CD4-positive, CD25-positive, alpha-beta regulatory T cell (primary cell): ENCODE data around the gene IRX5. TPM values are rescaled to one million over a fixed set of nuclear protein-coding genes. Genes with fewer than 3 reads are reported as not detected.
A peak's percentile ranks its signal among the peaks of the same experiment; 100 is the strongest.

Experiments
- ATAC-seq, 2 donors: fragments of 150-1000 bp; cut with Tn5 transposase; one replicate each; pipeline ENCODE4 v1.10.0; 2021; ENCODE audit warnings: low read depth in 2 of 2, moderate number of reproducible peaks in 2 of 2, moderate library complexity in 1 of 2
- DNase-seq, 3 donors: peaks; one replicate each; pipeline versions ENCODE4 v3.0.0 to v3.0.0-alpha.2; 2012 to 2022; ENCODE audit warnings: mixed read lengths in 1 of 3
- H3K27ac ChIP-seq: one replicate; pipeline ENCODE4 v1.7.0; 2013; ENCODE audit warnings: mild to moderate bottlenecking, low read length; ENCODE audit not compliant: insufficient read depth, poor library complexity, severe bottlenecking
- H3K27me3 ChIP-seq: one replicate; pipeline ENCODE4 v1.7.0; 2013; ENCODE audit warnings: low read length; ENCODE audit not compliant: control insufficient read depth, insufficient read depth
- H3K36me3 ChIP-seq: one replicate; pipeline ENCODE4 v1.7.0; 2013; ENCODE audit warnings: mild to moderate bottlenecking, low read length, moderate library complexity; ENCODE audit not compliant: control insufficient read depth, insufficient read depth
- H3K4me1 ChIP-seq: 2 replicates; pipeline ENCODE4 v1.7.0; 2013; ENCODE audit warnings: mild to moderate bottlenecking, low read length; ENCODE audit not compliant: insufficient read depth, control insufficient read depth, poor library complexity, severe bottlenecking
- H3K4me3 ChIP-seq: one replicate; pipeline ENCODE4 v1.7.0; 2013; ENCODE audit warnings: low read depth, mild to moderate bottlenecking, low read length, moderate library complexity
- H3K9me3 ChIP-seq, 2 experiments: 1 replicate in 1 of 2; 2 replicates in 1 of 2; pipeline ENCODE4 v1.7.0; 2013; ENCODE audit warnings: low read length in 2 of 2, mild to moderate bottlenecking in 1 of 2, moderate library complexity in 1 of 2; ENCODE audit not compliant: control insufficient read depth in 2 of 2
- H3K27ac Mint-ChIP-seq, 3 donors: one replicate each; pipeline ENCODE4 v1.8.0; 2020 to 2022; ENCODE audit warnings: mild to moderate bottlenecking in 3 of 3, mixed read lengths in 3 of 3, moderate library complexity in 2 of 3
- H3K27me3 Mint-ChIP-seq: one replicate; pipeline ENCODE4 v1.8.0; 2022; ENCODE audit warnings: mild to moderate bottlenecking, mixed read lengths
- H3K36me3 Mint-ChIP-seq: one replicate; pipeline ENCODE4 v1.8.0; 2020; ENCODE audit warnings: mixed read lengths
- H3K4me1 Mint-ChIP-seq, 4 donors: one replicate each; pipeline ENCODE4 v1.8.0; 2020 to 2022; ENCODE audit warnings: mixed read lengths in 4 of 4, mild to moderate bottlenecking in 1 of 4
- H3K4me3 Mint-ChIP-seq, 4 donors: one replicate each; pipeline ENCODE4 v1.8.0; 2020 to 2022; ENCODE audit warnings: mild to moderate bottlenecking in 4 of 4, mixed read lengths in 4 of 4, moderate library complexity in 3 of 4
- H3K9me3 Mint-ChIP-seq, 7 donors: one replicate each; pipeline ENCODE4 v1.8.0; 2020 to 2022; ENCODE audit warnings: mixed read lengths in 7 of 7, mild to moderate bottlenecking in 3 of 7, moderate library complexity in 2 of 7
- polyA plus RNA-seq, 4 donors: library from polyadenylated mRNA; unstranded; fragments of 300-500 nt; fragmentation: Illumina TruSeq; gene quantifications; one replicate each; pipeline ENCODE4 v1.2.3, GENCODE V29; 2021
- total RNA-seq: library from RNA; stranded (reverse); gene quantifications from one replicate; pipeline ENCODE4 v1.2.3, GENCODE V29; 2022

The IRX5 gene
- 0.15 TPM for total RNA-seq
- not detected for polyA plus RNA-seq

DNA sequence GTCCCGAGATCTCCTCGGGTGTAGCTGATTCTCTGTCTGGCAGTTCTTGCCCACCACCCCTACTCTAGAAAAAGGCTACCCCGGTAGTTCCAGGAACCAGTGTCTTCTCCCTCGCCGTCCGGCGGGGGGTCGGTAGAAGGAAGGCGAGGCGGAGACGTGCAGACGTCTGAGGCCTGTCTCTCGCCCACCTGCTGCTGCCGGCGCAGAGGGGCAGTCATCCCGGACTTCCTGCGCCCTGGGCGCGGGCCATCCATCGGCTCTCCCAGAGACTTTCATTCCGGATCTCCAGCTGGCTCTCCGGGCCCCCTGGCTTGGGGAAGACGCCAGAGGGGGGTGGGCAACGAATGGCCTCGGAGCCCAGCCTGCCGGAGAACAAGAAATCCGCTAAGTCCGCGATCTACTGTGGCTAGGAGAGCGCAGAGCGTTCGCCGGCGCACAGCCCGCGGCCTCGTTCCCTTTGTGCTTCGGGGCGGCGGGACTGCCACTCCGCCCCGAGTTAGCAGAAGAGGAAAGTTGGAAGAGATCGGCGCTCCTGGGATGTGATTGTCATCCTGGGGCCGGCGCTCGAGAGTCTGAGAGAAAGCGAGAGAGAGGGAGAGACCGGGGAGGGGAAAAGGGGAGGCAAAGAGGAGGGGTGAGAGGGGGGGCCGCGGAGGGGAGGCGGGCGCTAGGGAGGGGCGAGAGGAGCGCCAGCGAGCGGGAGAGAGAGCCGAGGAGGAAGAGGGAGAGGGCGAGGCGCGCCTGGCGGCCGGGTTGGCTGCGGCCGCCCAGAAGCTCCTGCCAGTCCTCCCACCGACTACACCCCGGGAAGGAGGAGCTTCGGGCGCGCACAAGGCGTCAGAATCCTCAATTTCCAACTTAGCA lies at the start of gene IRX5:
Gene IRX5, plus strand, starts transcription at position 861 of the 864 bp plus-strand sequence. CDS start 334 bp downstream, outside the sequence.
- Mint-ChIP-seq H3K36me3 (no peaks in the 10 kb centered on the region), H3K27ac (peak within 1 kb of the TSS in 2 of 3 donors; percentile 43 to 48), H3K4me3 (peak within 1 kb of the TSS; percentile 93 to 99 (median 96)), H3K4me1 (peaks cover 5 to 41% (median 18%) of the 10 kb centered on the region in 4 donors), H3K27me3 (peaks cover 82% of the 10 kb centered on the region), H3K9me3 (peaks cover 0 to 20% (median 7%) of the 10 kb centered on the region in 7 donors)
- ATAC-seq, result no peak
- Histone ChIP-seq H3K4me3 (peak within 1 kb of the TSS; percentile 61), H3K9me3 (peaks cover 2 to 4% of the 10 kb centered on the region in 2 experiments), H3K27ac (no peak within 1 kb of the TSS), H3K27me3 (peaks cover 38% of the 10 kb centered on the region), H3K36me3 (no peaks in the 10 kb centered on the region), H3K4me1 (peaks cover 38% of the 10 kb centered on the region)
- peak in 2 of 3 donors; percentile 30 to 39 for DNase-seq

- no peak overlapping the region for H3K27ac Mint-ChIP-seq
- Histone ChIP-seq H3K36me3 (no peaks in the 10 kb centered on the region), H3K27ac (no peak overlapping the region), H3K27me3 (no peaks in the 10 kb centered on the region), H3K4me1 (no peaks in the 10 kb centered on the region), H3K4me3 (no peak overlapping the region), H3K9me3 (no peaks in the 10 kb centered on the region)
- no peak overlapping the region for H3K4me3 Mint-ChIP-seq
- DNase-seq (no peak), ATAC-seq (no peak)
- no peaks in the 10 kb centered on the region for H3K36me3 Mint-ChIP-seq
- H3K27me3 Mint-ChIP-seq, result peaks cover 4% of the 10 kb centered on the region
- no peaks in the 10 kb centered on the region for H3K4me1 Mint-ChIP-seq
- H3K9me3 Mint-ChIP-seq, result peaks cover 0 to 6% (median 3%) of the 10 kb centered on the region in 7 donors
Measured at GRCh38 chr16:54882556-54882955, 48.1 kb upstream of the IRX5 start.

DNA sequence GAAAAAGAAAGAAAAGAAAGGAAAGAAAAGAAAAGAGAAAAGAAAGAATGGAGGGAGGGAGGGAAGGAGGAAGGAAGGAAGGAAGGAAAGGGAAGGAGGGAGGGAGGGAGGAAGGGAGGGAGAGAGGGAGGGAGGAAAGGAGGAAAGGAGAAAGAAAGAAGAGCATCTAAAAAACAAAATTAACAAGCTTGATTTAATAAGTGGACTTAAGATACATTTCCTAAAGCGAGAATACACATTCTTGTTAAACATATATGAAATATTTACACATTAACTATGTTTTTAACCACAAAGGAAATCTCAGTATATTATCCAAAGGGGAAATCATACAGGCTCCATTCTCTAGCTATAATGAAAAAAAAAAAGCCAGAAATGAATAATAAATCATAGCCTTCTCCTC lies 47.3 kb upstream of the IRX5 start:
- Histone ChIP-seq H3K9me3 (no peaks in the 10 kb centered on the region), H3K36me3 (no peaks in the 10 kb centered on the region), H3K27ac (no peak overlapping the region), H3K4me3 (no peak overlapping the region), H3K27me3 (no peaks in the 10 kb centered on the region), H3K4me1 (no peaks in the 10 kb centered on the region)
- Mint-ChIP-seq H3K4me1 (no peaks in the 10 kb centered on the region), H3K36me3 (no peaks in the 10 kb centered on the region), H3K9me3 (peaks cover 0 to 5% (median 2%) of the 10 kb centered on the region in 7 donors), H3K27me3 (peaks cover 4% of the 10 kb centered on the region), H3K27ac (no peak overlapping the region), H3K4me3 (no peak overlapping the region)
- ATAC-seq (no peak), DNase-seq (no peak)

DNA sequence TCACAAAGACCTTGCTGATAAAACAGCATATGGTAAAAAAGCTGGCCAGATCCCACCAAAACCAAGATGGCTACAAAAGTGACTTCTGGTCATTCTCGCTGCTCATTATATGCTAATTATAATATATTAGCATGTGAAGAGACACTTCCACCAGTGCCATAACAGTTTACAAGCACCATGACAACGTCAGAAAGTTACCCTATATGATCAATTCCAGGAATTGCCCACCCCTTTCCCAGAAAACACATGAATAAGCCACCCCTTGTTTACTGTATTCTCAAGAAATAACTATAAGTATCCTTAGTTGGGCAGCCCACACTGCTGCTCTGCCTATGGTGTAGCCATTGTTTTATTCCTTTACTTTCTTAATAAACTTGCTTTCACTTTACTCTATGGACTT lies 44.6 kb upstream of the IRX5 start:
- Mint-ChIP-seq H3K4me3 (no peak overlapping the region), H3K27ac (peak overlapping the region in 1 of 3 donors; percentile 26), H3K4me1 (no peaks in the 10 kb centered on the region), H3K36me3 (no peaks in the 10 kb centered on the region), H3K9me3 (peaks cover 0 to 5% (median 1%) of the 10 kb centered on the region in 7 donors), H3K27me3 (peaks cover 4% of the 10 kb centered on the region)
- Histone ChIP-seq H3K4me1 (no peaks in the 10 kb centered on the region), H3K36me3 (no peaks in the 10 kb centered on the region), H3K27ac (no peak overlapping the region), H3K9me3 (no peaks in the 10 kb centered on the region), H3K4me3 (no peak overlapping the region), H3K27me3 (no peaks in the 10 kb centered on the region)
- DNase-seq, result no peak
- no peak for ATAC-seq

DNA sequence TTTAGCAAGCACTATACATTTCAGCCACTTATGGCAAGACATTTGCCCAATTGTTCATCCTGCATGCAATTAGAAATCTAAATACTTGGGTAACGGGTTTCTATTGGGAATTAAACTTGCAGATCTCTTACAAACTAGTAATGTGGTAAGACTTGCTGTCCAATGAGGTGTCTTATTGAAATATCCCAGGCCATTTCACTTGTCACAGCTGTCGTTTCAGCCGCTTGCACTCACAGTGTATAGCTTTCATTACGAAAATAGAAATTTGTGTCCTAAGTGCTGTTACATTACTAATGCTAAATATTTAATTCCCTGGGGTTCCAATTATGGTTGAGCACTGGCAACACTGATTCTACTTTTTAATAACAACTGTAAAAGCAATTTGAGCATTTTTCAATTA lies 40.3 kb upstream of the IRX5 start:
- Histone ChIP-seq H3K27me3 (no peaks in the 10 kb centered on the region), H3K4me1 (no peaks in the 10 kb centered on the region), H3K9me3 (no peaks in the 10 kb centered on the region), H3K27ac (no peak overlapping the region), H3K36me3 (no peaks in the 10 kb centered on the region), H3K4me3 (no peak overlapping the region)
- DNase-seq (no peak), ATAC-seq (no peak)
- H3K36me3 Mint-ChIP-seq, result no peaks in the 10 kb centered on the region
- no peaks in the 10 kb centered on the region for H3K27me3 Mint-ChIP-seq
- no peak overlapping the region for H3K27ac Mint-ChIP-seq
- H3K4me1 Mint-ChIP-seq, result no peaks in the 10 kb centered on the region
- no peak overlapping the region for H3K4me3 Mint-ChIP-seq
- H3K9me3 Mint-ChIP-seq, result peaks cover 0 to 4% (median 0%) of the 10 kb centered on the region in 7 donors

GRCh38 chr16:54891346-54891745 lies 39.3 kb upstream of the IRX5 start:
- DNase-seq (no peak), ATAC-seq (no peak)
- H3K27me3 Mint-ChIP-seq, result no peaks in the 10 kb centered on the region
- Histone ChIP-seq H3K27me3 (no peaks in the 10 kb centered on the region), H3K36me3 (no peaks in the 10 kb centered on the region), H3K4me3 (no peak overlapping the region), H3K27ac (no peak overlapping the region), H3K4me1 (no peaks in the 10 kb centered on the region), H3K9me3 (no peaks in the 10 kb centered on the region)
- H3K36me3 Mint-ChIP-seq, result no peaks in the 10 kb centered on the region
- H3K9me3 Mint-ChIP-seq, result peaks cover 0 to 4% (median 0%) of the 10 kb centered on the region in 7 donors
- no peaks in the 10 kb centered on the region for H3K4me1 Mint-ChIP-seq
- H3K27ac Mint-ChIP-seq, result no peak overlapping the region
- no peak overlapping the region for H3K4me3 Mint-ChIP-seq

DNA sequence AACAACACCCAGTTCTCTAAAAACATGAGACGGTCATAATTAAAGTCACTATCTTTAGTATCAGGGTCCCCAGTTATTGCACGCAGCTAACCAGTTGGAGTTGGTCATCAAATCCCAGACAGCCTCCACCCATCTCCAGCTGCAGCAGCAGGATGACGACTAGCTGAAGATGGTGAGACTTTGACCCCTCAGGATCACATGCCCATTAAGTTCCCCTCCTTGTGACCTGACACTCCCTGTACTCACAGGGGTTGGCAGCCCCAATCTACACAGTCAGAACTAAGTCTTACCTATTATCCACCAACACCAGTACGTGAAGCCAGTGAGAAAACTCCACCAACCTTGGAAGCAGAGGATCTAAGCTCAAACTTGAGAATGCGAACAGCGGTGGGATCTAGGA lies 37.7 kb upstream of the IRX5 start:
- H3K4me1 ChIP-seq, result no peaks in the 10 kb centered on the region
- no peak overlapping the region for H3K4me3 ChIP-seq
- ATAC-seq (no peak), DNase-seq (no peak)
- no peak overlapping the region for H3K27ac Mint-ChIP-seq
- peaks cover 0 to 7% (median 0%) of the 10 kb centered on the region in 7 donors for H3K9me3 Mint-ChIP-seq
- no peak overlapping the region for H3K27ac ChIP-seq
- no peaks in the 10 kb centered on the region for H3K36me3 Mint-ChIP-seq
- no peaks in the 10 kb centered on the region for H3K27me3 ChIP-seq
- H3K36me3 ChIP-seq, result no peaks in the 10 kb centered on the region
- no peaks in the 10 kb centered on the region for H3K4me1 Mint-ChIP-seq
- no peak overlapping the region for H3K4me3 Mint-ChIP-seq
- H3K9me3 ChIP-seq, result no peaks in the 10 kb centered on the region
- H3K27me3 Mint-ChIP-seq, result no peaks in the 10 kb centered on the region

DNA sequence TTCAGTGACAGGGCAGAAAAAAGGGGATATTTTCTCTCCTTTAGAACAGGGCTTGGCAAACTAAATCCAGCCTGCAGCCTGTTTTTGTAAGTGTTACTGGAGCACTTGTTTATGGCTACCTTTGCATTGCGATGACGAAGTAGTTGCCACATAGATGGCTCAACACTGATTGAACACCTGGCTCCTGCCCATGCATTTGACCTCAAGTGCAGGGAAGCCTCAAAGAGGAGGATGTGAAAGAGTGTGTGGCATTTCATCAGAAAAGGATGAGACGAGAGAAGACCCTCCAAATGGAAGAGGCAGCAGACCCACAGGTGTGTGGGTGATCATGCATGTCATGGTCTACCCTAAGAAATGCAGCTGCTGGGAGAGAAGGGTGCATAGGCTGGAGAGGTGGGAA lies 32.7 kb upstream of the IRX5 start:
- no peak overlapping the region for H3K4me3 ChIP-seq
- H3K9me3 ChIP-seq, result peaks cover 0 to 6% of the 10 kb centered on the region in 2 experiments
- H3K27me3 ChIP-seq, result no peaks in the 10 kb centered on the region
- no peak overlapping the region for H3K27ac ChIP-seq
- Mint-ChIP-seq H3K4me3 (no peak overlapping the region), H3K36me3 (no peaks in the 10 kb centered on the region), H3K27me3 (no peaks in the 10 kb centered on the region), H3K27ac (no peak overlapping the region), H3K4me1 (no peaks in the 10 kb centered on the region), H3K9me3 (peaks cover 0 to 10% (median 3%) of the 10 kb centered on the region in 7 donors)
- DNase-seq (no peak), ATAC-seq (no peak)
- H3K4me1 ChIP-seq, result no peaks in the 10 kb centered on the region
- H3K36me3 ChIP-seq, result no peaks in the 10 kb centered on the region
